HUES48 (cell line): Measurements from ENCODE around the gene ZFYVE1.

Experiments
- H3K27ac ChIP-seq: one replicate; pipeline ENCODE4 v1.7.0; 2013; ENCODE audit warnings: low read depth, low read length, inconsistent platforms
- H3K27me3 ChIP-seq: 2 replicates; pipeline ENCODE4 v1.6.1; 2013; ENCODE audit warnings: mild to moderate bottlenecking, low read length; ENCODE audit not compliant: control insufficient read depth, insufficient read depth
- H3K36me3 ChIP-seq: 2 replicates; pipeline ENCODE4 v1.6.1; 2013; ENCODE audit warnings: low read length; ENCODE audit not compliant: control insufficient read depth, insufficient read depth
- H3K4me1 ChIP-seq: 2 replicates; pipeline ENCODE4 v1.6.1; 2013; ENCODE audit warnings: mild to moderate bottlenecking, low read length; ENCODE audit not compliant: control insufficient read depth, insufficient read depth
- H3K4me3 ChIP-seq: 2 replicates; pipeline ENCODE4 v1.5.1; 2013; ENCODE audit warnings: mild to moderate bottlenecking, low read depth, low read length
- H3K9ac ChIP-seq: 2 replicates; pipeline ENCODE4 v1.6.1; 2013; ENCODE audit warnings: mild to moderate bottlenecking, low read depth, low read length, moderate library complexity
- H3K9me3 ChIP-seq: 2 replicates; pipeline ENCODE4 v1.6.1; 2013; ENCODE audit warnings: low read length; ENCODE audit not compliant: control insufficient read depth, insufficient read depth

ZFYVE1 gene

DNA sequence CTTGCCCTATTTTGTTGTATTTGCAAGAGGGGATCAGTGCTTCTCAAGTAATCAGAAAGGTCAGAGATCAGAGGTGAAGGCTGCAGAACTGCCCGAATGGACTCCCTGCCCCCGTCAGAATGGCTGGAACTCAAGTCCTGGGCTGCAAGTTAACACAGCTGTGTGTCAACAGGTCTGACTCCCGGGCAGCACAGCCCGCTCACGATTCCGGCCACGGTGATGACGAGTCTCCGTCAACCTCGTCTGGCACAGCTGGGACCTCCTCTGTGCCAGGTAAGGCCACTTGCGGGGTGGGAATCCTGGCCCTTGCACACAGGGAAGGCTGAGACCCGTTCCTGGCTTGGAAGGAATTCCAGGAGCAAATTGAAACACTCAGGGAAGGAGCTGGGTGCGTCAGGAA, 87.3 kb downstream of the ZFYVE1 start:
- H3K9ac ChIP-seq, result no peak overlapping the region
- H3K9me3 ChIP-seq, result no peaks in the 10 kb centered on the region
- peaks cover 50% of the 10 kb centered on the region for H3K36me3 ChIP-seq
- no peak overlapping the region for H3K27ac ChIP-seq
- H3K4me1 ChIP-seq, result peaks cover 1% of the 10 kb centered on the region; the same call in 1 of the 2 replicates
- no peaks in the 10 kb centered on the region for H3K27me3 ChIP-seq
- no peak overlapping the region for H3K4me3 ChIP-seq

DNA sequence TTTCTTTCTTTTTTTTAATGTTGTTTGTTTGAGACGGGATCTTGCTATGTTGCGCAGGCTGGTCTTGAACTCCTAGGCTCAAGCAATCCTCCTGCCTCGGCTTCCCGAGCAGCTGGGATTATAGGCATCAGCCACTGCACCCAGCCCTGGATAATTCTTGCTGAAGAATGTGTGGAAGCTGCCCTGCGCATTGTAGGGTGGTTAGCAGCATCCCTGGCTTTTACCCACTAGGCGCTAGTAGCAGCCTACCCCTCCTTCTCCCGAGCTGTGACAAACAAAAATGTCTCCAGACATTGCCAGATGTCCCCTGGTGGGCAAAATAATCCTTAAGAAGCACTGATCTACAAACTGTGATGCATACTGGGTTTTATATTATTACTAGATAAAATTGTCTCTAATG, 94.0 kb downstream of the ZFYVE1 start:
- H3K36me3 ChIP-seq, result peaks cover 1% of the 10 kb centered on the region; the same call in 1 of the 2 replicates
- H3K9me3 ChIP-seq, result no peaks in the 10 kb centered on the region
- H3K4me1 ChIP-seq, result peaks cover 10% of the 10 kb centered on the region
- H3K9ac ChIP-seq, result no peak overlapping the region
- H3K4me3 ChIP-seq, result no peak overlapping the region
- H3K27me3 ChIP-seq, result no peaks in the 10 kb centered on the region
- H3K27ac ChIP-seq, result no peak overlapping the region

- no peak overlapping the region for H3K4me3 ChIP-seq
- H3K27me3 ChIP-seq, result peaks cover 11% of the 10 kb centered on the region
- no peaks in the 10 kb centered on the region for H3K9me3 ChIP-seq
- H3K36me3 ChIP-seq, result no peaks in the 10 kb centered on the region
- H3K4me1 ChIP-seq, result peaks cover 10% of the 10 kb centered on the region
- H3K9ac ChIP-seq, result no peak overlapping the region
- no peak overlapping the region for H3K27ac ChIP-seq
Observed at GRCh38 chr14:72929316-72930080, 97.4 kb downstream of the ZFYVE1 start.

GRCh38 chr14:72928872-72929271, 98.0 kb downstream of the ZFYVE1 start:
- Histone ChIP-seq H3K4me3 (no peak overlapping the region), H3K4me1 (peaks cover 9% of the 10 kb centered on the region), H3K9me3 (no peaks in the 10 kb centered on the region), H3K36me3 (no peaks in the 10 kb centered on the region), H3K27me3 (peaks cover 14% of the 10 kb centered on the region), H3K9ac (no peak overlapping the region), H3K27ac (no peak overlapping the region)

DNA sequence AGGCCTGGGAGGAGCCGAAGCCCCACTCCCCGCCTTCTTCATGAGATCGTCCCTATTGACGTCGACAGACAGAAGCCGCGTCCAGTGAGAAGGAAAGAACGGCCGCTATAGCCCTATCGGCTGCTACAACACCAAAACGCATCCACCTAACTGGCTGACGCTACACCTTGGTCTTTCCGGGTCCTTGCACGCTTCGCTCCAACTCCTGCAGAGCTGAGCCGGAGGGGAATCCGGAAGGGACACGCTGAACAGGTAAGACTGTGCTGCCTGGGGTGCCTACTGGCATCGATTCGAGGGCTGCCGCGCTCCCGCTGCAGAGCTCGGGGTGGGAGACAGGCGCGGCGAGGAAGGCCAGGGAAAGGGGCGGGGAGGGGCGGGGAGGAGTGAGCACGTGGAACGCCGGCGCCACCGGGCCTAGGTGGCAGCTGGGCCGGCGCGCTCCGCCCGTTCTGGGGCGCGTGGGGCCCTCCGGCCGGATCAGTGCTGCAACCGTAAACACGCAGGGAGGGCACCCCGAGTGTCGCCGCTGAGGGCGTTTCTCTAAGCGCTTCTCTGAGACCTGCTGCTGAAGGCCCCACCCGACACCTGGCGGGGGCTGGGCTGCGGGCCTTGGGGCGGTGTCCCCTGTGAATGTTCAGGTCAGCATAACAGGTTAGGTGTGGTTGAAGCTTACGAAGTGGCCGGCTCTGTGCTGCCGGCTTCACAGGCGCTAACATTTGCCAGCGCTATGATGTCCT, 100.4 kb downstream of the ZFYVE1 start, which contains the start of gene DCAF4:
TSS of gene DCAF4 (plus strand) at position 173 of the 737 bp plus-strand sequence. CDS start 11,515 bp downstream, outside the sequence.
- peak within 1 kb of the TSS; percentile 79 for H3K4me3 ChIP-seq
- peaks cover 2% of the 10 kb centered on the region for H3K4me1 ChIP-seq
- H3K27me3 ChIP-seq, result peaks cover 14% of the 10 kb centered on the region
- peak within 1 kb of the TSS; percentile 61 for H3K9ac ChIP-seq
- H3K9me3 ChIP-seq, result no peaks in the 10 kb centered on the region
- no peaks in the 10 kb centered on the region for H3K36me3 ChIP-seq
- H3K27ac ChIP-seq, result peak within 1 kb of the TSS; percentile 69

- Histone ChIP-seq H3K4me3 (peak overlapping the region; percentile 52), H3K27ac (no peak overlapping the region), H3K4me1 (peaks cover 2% of the 10 kb centered on the region; the same call in 1 of the 2 replicates)
Observed at GRCh38 chr14:72925815-72926291, 101.1 kb downstream of the ZFYVE1 start.

GRCh38 chr14:72925171-72925759, 101.6 kb downstream of the ZFYVE1 start:
- Histone ChIP-seq H3K27me3 (peaks cover 14% of the 10 kb centered on the region), H3K9ac (no peak overlapping the region), H3K4me3 (no peak overlapping the region), H3K4me1 (peaks cover 2% of the 10 kb centered on the region; the same call in 1 of the 2 replicates), H3K9me3 (no peaks in the 10 kb centered on the region), H3K27ac (no peak overlapping the region), H3K36me3 (no peaks in the 10 kb centered on the region)

More at GRCh38 chr14:72925815-72926291, 101.1 kb downstream of the ZFYVE1 start:
- Histone ChIP-seq H3K27me3 (peaks cover 14% of the 10 kb centered on the region), H3K9me3 (no peaks in the 10 kb centered on the region), H3K9ac (0 out of 2 replicates have a peak overlapping the region, but pooled peaks have one; percentile 13), H3K36me3 (no peaks in the 10 kb centered on the region)

DNA sequence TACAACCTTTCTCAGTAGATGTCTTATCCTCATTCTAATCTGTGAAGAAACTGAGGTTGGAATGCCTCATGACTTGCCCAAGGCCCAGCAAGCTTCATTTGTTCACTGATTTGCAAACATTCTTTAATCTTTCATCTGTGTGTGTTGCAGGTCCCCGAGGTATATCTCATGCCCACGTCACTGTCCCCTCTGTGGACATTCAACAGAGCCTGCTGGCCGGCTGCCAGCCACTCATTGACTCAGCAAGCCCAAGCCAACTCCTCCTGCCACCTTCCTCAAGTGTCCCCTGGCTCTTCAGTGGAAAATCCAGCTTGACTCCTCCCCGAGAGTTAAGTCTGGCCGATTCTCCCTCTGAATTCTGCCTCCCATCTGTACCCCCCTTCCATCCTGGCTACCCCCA, 102.6 kb downstream of the ZFYVE1 start:
- Histone ChIP-seq H3K27me3 (peaks cover 14% of the 10 kb centered on the region), H3K9ac (no peak overlapping the region), H3K27ac (no peak overlapping the region), H3K36me3 (no peaks in the 10 kb centered on the region), H3K4me1 (peaks cover 2% of the 10 kb centered on the region; the same call in 1 of the 2 replicates), H3K9me3 (no peaks in the 10 kb centered on the region), H3K4me3 (no peak overlapping the region)

GRCh38 chr14:72921396-72921795, 105.5 kb downstream of the ZFYVE1 start:
- Histone ChIP-seq H3K36me3 (no peaks in the 10 kb centered on the region), H3K4me3 (no peak overlapping the region), H3K27ac (no peak overlapping the region), H3K4me1 (peaks cover 2% of the 10 kb centered on the region; the same call in 1 of the 2 replicates), H3K9ac (no peak overlapping the region), H3K9me3 (no peaks in the 10 kb centered on the region), H3K27me3 (peaks cover 14% of the 10 kb centered on the region)

DNA sequence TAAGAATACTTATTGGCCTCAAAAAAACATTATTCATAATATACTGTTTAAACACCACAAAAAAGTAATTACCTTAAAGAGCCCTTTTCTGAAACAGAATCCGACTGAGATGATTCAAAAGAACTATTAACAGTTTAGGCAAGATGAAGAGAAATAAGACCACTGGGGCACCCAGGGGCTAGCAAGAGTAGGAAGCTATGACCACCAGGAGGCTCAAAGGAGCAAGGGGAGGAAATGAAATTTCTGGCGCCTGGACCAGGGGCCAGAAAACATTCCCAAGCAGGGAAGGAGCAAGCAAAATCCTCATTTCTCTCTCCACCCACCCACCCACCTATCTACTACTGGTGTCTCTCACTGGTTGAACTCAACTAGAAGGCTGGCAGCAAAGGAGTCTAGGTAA, 106.9 kb downstream of the ZFYVE1 start:
- peaks cover 4% of the 10 kb centered on the region; the same call in 1 of the 2 replicates for H3K27me3 ChIP-seq
- no peaks in the 10 kb centered on the region for H3K9me3 ChIP-seq
- H3K4me3 ChIP-seq, result no peak overlapping the region
- no peak overlapping the region for H3K9ac ChIP-seq
- no peak overlapping the region for H3K27ac ChIP-seq
- H3K4me1 ChIP-seq, result no peaks in the 10 kb centered on the region
- no peaks in the 10 kb centered on the region for H3K36me3 ChIP-seq
